Endometrium (tissue), 2 donors: ENCODE data around the gene ZCCHC9.

Experiments
- FAIRE-seq: peaks from 2 replicates; lab custom pipeline; 2012; peaks lifted over from hg19 to GRCh38; lab: Jason Lieb, UNC
- donor health status: control.
- donor health status: control.

ZCCHC9 gene

DNA sequence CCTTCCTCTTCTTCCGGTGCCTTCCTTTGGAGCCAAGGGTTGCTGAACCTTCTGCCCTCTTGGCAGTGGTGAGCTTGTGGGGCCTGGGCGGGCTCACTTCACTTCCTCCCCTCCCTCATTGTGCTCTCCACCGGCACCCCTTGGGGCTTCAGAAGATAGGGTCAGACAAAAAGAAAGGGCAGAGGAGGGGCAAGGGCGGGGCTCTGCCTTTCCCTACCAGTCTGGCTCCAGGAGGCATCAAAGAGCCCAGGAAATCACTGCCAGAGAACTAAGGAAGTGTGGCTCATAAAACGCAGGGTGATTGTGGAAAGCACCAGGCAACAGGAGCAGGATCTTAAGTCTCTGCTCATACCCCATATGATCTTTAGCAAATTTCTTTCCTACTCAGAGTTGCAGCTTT is 57.7 kb downstream of the ZCCHC9 start:
- FAIRE-seq: no peak

DNA sequence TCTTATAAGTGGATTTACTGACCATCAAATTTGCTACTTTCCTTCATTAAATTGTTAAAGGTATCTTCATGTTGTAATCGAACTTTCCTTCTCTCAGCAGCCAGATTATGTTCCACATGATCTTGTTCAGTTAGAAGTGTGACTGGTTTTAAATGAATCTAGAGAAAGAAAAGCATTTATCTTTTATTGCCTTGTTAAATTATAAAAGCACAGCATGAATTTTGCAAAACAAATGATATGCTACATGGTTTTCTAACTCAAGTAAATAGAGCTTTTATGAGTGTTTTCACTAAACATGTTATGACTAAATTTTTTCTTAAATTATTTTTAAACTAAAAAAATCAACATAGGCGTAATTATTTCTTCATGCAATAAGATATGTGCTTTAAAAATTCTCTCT is 58.5 kb downstream of the ZCCHC9 start:
- peak; percentile 96 for FAIRE-seq

DNA sequence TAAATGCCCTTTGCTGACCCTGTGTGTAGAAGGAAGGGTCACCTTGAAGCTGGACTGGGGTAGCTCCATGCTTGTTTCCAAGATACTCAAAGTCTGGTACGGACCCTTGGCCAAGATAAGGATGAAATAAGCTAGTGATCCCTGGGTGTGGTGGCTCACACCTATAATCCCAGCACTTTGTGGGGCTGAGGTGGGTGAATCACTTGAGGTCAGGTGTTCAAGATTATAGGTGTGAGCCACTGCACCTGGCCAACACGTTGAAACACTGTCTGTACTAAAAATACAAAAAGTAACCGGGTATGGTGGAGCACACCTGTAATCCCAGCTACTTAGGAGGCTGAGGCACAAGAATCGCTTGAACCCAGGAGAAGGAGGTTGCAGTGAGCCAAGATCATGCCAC is 59.3 kb downstream of the ZCCHC9 start:
- no peak for FAIRE-seq

DNA sequence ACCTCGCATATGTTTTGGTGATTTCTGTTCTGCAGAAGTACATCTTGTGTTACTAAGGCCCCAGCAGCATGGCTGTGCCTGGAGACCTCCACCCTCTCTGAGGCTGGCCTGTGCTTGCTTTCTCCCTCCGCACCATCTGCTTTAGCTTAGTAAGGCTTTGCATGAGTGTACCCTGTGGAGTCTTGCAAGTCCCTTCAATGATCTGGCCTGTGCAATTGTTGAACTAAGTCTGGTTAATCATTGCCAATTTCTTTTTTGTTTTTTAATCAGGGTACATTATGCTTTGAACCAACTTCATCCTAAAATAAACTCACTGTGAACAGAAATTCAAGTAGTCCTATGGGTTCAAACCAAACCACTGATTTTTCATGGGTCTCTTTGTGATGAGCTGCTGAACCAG is 60.2 kb downstream of the ZCCHC9 start:
- FAIRE-seq: no peak
